ENCODE results near the gene INAFM2. TPM values are rescaled to one million over a fixed set of nuclear protein-coding genes. Genes with fewer than 3 reads are reported as not detected.

The INAFM2 gene
- total RNA-seq, 1 experiment from 2014 or later, result 25.4 TPM

DNA sequence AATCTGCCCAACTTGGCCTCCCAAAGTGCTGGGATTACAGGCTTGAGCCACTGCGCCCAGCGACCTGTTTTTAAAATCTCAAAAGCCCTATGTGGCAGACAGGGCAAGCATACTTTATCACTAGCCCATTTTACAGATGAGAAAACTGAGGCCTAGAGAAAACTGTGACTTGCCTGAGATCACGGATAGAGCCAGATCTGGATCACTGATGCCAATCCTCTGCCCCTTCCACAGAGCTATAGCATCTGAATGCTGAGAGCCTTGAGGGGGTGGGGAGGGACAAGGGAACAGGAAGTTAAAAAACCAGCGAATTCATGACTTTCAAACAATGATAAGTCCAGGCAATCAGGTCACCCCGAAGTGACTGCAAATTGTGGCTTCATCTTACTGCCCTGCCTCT is 48.0 kb upstream of the INAFM2 start:
- DNase-seq, result no peak
- peaks cover 0 to 11% (median 2%) of the 10 kb centered on the region in 3 experiments; a peak in 2 of 7 replicates for H3K36me3 Mint-ChIP-seq (ENCODE audit: insufficient read depth in 1 of 3, low read depth in 3 of 3)
- no peak overlapping the region for H3K27ac Mint-ChIP-seq
- no peaks in the 10 kb centered on the region; a peak in 1 of 5 replicates for H3K9me3 Mint-ChIP-seq
- H4K5ac ChIP-seq (ENCODE audit: insufficient read length, low read depth, low read length), result no peak overlapping the region
- no peak overlapping the region for H3K9ac ChIP-seq (ENCODE audit: extremely low read depth, insufficient read length, low read length)
- H2BK20ac ChIP-seq (ENCODE audit: low read depth, low read length, poor library complexity, severe bottlenecking), result no peak overlapping the region
- no peak overlapping the region for H3K27ac ChIP-seq (ENCODE audit: insufficient read length, low read depth, low read length)
- H2AK5ac ChIP-seq (ENCODE audit: insufficient read length, low read length), result no peak overlapping the region
- H4K8ac ChIP-seq (replicated peaks; ENCODE audit: insufficient read length, low read depth, low read length), result no peak overlapping the region
- H3K27me3 ChIP-seq (ENCODE audit: insufficient read depth, low read length), result peaks cover 6% of the 10 kb centered on the region; the same call in 1 of the 2 replicates
- H4K91ac ChIP-seq (ENCODE audit: insufficient read length, low read depth, low read length), result no peak overlapping the region
- H3K14ac ChIP-seq (ENCODE audit: insufficient read depth, low read length), result no peak overlapping the region
- no peak overlapping the region for H3K4me3 Mint-ChIP-seq
- no peaks in the 10 kb centered on the region for H3K79me2 ChIP-seq (ENCODE audit: insufficient read depth, low read length)
- peaks cover 6% of the 10 kb centered on the region for H3K23me2 ChIP-seq (ENCODE audit: insufficient read length, low read depth, low read length, poor library complexity, severe bottlenecking)
- H2AFZ ChIP-seq (ENCODE audit: low read length), result no peak overlapping the region
- no peaks in the 10 kb centered on the region for H3K9me3 ChIP-seq (ENCODE audit: control insufficient read depth, low read depth, low read length)
- no peak overlapping the region for H3K18ac ChIP-seq (ENCODE audit: insufficient read length, low read depth, low read length)
- no peak overlapping the region for H3K4me2 ChIP-seq (ENCODE audit: insufficient read depth, insufficient read length, low read length)
- no CpG with 5 or more reads among the region's 5 CpGs for WGBS (ENCODE audit: extremely low coverage, insufficient read length, low lambda C conversion rate)
- H2BK15ac ChIP-seq (ENCODE audit: low read depth, low read length), result no peak overlapping the region
- H3K4ac ChIP-seq (ENCODE audit: low read depth, low read length), result no peak overlapping the region
- H2BK12ac ChIP-seq (ENCODE audit: insufficient read length, low read depth, low read length), result no peak overlapping the region
- peaks cover 7 to 50% of the 10 kb centered on the region in 2 experiments for H3K4me1 Mint-ChIP-seq
- H3T11ph ChIP-seq (ENCODE audit: low read length), result no peak overlapping the region
- no peak overlapping the region for H2BK5ac ChIP-seq (ENCODE audit: insufficient read length, low read length)
- no peak overlapping the region for H3K56ac ChIP-seq (ENCODE audit: insufficient read length, low read depth, low read length)
- TF ChIP-seq, protein P1, sequence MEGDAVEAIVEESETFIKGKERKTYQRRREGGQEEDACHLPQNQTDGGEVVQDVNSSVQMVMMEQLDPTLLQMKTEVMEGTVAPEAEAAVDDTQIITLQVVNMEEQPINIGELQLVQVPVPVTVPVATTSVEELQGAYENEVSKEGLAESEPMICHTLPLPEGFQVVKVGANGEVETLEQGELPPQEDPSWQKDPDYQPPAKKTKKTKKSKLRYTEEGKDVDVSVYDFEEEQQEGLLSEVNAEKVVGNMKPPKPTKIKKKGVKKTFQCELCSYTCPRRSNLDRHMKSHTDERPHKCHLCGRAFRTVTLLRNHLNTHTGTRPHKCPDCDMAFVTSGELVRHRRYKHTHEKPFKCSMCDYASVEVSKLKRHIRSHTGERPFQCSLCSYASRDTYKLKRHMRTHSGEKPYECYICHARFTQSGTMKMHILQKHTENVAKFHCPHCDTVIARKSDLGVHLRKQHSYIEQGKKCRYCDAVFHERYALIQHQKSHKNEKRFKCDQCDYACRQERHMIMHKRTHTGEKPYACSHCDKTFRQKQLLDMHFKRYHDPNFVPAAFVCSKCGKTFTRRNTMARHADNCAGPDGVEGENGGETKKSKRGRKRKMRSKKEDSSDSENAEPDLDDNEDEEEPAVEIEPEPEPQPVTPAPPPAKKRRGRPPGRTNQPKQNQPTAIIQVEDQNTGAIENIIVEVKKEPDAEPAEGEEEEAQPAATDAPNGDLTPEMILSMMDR (conservative IDR thresholded peaks at IDR 0.05), result no peak
- H3K79me1 ChIP-seq (ENCODE audit: insufficient read depth, low read depth, low read length, poor library complexity, severe bottlenecking), result no peaks in the 10 kb centered on the region
- H4K20me1 ChIP-seq (ENCODE audit: control insufficient read depth, insufficient read depth, insufficient read length), result no peaks in the 10 kb centered on the region
- H3K27me3 Mint-ChIP-seq (ENCODE audit: low read depth), result peaks cover 28% of the 10 kb centered on the region
- no peaks in the 10 kb centered on the region for H3K4me1 ChIP-seq (ENCODE audit: insufficient read depth, low read length)
- no peak overlapping the region for H3K23ac ChIP-seq (ENCODE audit: insufficient read length, low read depth, low read length)
- no peak overlapping the region for H2BK120ac ChIP-seq (ENCODE audit: low read depth, low read length, poor library complexity, severe bottlenecking)
